Left renal cortex interstitium (tissue), 4 donors: Measurements from ENCODE around the gene UBE2J2. TPM values are rescaled to one million over a fixed set of nuclear protein-coding genes. Genes with fewer than 3 reads are reported as not detected.

ENCODE experiments used
- DNase-seq, 4 donors: peaks; one replicate each; pipeline ENCODE4 v3.0.0-alpha.2; 2013; ENCODE audit warnings: low read depth in 4 of 4, low spot score in 2 of 4, missing footprints in 1 of 4
- polyA plus RNA-seq, 4 donors: library from polyadenylated mRNA; unstranded; fragments of 120-200 nt; gene quantifications; one replicate each; pipeline ENCODE4 v1.2.1, GENCODE V29; 2013; ENCODE audit not compliant: insufficient read length in 4 of 4

Gene UBE2J2
- polyA plus RNA-seq, 4 donors = 40.9 to 68.6 (median 58.4) TPM

DNA sequence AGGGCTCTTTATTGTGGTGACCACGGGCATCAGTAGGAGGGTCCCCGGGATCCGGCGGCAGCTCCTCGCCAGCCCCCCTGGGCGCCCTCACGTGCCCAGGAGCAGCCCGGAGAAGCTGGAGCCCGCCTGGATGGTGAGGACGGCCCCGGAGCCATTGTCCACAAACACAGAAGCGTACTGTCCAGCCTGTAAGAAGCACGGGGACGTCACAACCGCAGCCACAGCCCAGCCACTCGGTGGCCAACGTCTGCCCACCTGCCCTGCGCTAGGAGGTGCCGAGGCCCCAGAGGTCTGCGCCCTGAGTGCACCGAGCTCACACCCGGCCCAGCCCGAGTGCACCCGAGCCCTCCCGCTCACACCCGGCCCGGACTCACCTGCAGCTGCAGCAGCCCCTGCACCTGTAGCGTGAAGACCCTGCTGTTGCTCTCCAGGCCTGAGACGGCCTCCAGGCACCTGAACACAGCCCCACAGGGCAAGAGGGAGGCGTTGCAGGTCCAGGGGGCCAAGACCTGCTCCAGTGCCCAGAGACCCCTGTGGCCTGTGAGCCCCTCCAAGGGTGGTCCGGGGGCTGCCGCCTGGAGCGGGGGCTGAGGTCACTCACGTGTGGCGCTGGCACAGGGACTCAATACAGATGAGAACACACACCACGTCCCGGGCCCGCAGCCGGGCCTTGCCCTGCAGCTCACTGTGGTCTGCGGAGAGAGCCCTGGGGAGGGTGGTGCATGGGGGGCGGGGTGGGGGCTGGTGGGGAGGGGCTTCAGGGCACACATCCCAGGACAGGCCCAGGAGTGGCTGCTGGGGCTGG is 31.0 kb downstream of the UBE2J2 start:
- no peak for DNase-seq

DNA sequence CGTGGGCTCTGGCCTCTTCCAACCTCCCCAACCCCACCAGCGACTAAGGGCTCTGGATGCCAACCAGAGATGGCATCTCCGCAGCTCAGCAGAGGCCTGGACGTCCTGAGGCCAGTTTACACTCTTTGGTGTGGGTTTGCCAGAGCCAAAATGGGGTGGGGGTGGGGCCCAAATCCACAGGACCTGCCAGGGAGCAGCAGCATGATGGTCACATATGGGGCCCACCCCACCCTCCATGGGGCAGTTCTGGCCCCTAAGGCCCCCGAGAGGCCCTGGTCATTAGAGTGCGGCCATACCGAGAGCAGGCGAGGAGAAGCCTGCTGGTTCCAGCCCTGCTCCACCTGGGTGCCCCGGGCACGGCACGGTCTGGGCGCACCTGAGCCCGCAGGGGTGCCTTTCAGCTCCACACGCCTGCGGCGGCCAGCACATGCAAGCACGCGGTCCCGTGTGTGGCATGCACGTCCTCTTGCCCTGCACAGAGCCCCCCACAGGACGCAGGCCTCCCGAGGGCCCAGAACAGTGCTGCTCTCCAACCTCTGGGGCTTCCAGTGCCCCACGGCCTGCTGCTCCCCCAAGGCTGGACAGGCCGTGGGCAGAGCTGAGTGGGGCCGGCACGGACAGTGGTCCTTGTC is 31.9 kb downstream of the UBE2J2 start:
- DNase-seq = no peak

DNA sequence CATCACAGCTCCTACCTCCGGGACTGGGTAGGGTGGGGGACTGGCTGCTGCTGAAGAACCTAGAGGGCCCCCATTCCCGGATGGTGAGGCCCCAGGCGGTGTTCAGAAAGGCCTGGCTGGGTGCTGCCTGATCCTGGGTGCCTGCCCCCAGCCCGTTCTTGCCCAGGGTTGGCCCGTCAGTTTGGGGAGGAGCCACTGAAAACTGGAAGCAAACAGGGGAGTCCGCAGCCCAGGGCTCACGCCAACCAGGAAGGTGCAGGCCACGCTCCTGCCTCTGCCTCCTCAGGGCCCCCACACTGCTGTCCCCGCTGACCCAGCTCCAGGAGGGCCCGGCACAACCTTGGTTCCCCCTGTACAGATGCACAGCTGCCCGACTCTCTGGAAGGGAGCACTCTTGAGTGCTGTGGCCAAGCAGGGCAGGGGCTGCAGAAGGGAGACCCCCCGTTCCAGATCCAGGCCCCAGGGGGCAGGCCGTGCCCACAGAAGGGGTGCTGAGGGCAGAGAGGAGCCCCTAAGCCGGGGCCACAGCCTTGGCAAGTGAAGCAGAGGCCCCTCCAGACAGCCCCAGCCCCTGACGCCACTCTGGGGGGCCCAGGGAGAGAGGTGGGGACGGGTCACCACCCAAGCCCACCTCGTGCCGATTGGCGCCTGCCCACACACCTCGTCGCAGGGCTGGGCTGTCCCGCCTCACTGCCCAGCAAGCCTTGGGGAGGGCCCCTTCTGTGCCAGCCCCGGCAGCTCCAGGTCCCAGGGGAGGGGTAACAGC is 32.6 kb downstream of the UBE2J2 start:
- no peak for DNase-seq

DNA sequence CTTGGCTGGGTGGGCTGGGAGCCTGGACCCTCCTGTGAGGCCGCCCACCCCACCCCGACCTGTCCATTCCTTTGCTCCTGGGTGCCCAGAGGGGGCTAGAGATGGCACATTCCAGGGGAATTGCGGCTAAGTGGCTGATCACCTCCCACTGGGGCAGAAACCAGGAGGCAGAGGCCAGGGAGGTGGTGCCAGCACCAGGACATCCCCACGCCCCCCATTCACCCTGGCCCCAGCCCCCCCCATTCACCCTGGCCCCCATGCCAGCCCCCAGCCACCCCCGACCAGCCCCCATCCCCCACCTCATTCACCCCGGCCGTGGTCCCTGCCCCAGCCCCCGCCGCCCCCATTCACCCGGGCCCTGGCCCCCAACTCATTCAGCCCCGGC is 33.3 kb downstream of the UBE2J2 start:
- DNase-seq = no peak

DNA sequence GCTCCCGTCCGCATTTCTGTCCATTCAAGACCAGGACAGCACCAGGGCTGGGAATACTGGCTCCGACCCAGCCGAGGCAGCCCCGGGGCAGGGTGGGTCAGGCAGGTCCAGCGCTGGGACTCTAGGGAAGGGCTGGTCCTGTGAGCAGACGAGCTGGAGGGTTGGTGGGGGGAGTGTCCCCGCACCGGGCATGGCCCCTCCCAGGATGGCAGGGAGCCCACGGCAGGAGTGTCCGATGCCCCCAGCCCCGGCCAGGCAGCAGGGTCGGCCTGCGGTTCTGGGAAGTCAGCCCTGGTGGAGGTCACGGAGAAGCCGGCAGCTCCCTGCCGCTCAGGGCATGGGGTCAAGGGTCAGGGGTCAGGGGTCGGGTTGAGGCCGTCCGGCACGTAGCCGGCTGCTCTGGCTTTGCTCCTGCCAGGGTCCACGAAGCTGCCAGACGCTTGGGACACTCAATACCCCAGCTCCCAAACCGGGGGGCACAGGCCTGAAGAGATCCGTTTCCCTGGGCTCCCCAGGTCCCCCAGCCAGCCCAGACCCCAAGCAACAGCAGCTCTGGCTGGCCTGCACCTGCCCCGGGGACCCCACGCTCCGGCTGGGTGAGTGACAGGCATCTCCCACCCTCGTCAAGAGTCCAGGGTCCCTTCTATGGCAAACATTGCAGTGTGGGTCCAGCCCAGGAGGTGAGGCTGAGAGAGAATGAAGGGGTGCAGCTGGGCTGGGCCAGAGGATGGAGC is 33.9 kb downstream of the UBE2J2 start:
- no peak for DNase-seq

DNA sequence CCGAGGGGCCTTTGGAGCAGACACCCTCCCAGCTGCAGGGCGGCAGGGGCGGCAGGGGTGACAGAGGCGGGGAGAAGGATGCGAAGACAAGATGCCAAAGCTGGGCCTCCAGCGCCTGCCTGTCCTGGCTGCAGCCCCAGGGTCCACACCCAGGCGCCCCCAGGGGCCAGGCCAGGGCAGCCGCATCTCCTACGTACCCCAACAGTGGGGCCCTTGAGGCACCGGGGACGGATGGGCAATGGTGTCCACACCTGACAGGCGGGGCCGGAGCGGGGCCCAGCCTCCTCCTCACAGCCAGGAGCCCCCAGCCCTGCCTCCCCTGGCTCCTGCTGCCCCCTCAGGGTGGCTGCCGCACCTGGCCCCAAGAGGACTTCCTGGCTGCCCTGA is 34.4 kb downstream of the UBE2J2 start:
- no peak for DNase-seq

DNA sequence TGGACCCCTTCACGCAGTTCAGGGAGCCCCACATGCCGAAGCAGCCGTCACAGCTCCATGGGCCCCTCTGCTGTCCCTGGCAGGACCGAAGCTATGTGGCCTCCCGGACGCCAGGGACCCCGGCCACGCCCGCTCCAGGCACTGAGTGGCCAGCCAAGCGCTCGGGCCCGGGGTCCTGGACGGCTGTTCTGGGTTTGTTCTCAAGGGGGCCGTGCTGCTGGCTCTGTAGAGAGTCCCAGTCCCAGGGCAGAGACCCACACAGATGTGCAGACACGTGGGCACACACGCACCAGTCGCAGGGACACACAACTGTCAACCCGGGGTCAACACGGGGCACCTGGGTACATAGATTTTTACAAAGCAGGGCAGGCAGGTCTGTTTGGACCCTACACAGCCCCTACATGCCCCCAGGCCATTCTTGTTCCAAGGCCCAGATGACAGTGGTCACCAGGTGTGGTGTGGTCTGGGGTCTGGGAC is 34.9 kb downstream of the UBE2J2 start:
- no peak for DNase-seq

DNA sequence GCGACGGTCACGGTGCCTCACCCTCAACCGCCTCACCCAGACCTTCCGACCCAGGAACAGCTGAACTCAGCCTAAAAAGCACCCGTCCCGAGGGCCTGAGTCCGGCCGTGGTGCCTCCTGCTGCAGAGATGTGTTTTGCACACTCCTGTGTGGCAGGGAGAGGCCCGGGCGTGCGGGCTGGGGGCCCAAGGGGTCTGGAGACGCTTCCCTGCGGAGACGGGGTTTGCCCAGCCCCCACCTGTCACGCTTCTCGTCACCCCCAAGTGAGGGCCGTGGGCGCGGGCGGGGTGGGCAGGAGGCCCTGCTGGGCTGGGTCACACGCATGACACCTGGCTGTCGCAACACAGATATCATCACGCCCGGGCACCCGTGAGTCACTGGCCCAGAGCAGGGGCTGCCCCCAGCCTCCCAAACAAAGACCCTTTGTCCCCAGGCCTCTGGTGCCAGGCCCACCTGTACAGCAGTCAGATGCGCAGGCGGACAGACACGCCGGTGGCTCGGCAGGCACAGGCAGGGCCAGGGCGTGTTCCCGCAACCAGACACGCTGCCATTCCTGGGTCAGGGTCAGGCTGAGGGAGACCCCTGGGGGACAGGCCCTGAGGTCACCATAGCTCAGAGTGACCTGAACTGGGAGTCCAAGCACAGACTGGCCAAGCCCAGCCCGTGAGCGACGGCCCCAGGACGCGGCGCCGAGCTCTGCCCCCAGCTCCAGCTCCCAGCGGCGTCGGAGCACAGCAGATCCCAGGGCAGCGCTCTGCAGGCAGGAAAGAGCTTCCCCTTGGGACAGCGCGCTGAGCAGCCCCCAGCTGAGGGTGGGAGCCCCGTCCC is 35.6 kb downstream of the UBE2J2 start:
- no peak for DNase-seq

DNA sequence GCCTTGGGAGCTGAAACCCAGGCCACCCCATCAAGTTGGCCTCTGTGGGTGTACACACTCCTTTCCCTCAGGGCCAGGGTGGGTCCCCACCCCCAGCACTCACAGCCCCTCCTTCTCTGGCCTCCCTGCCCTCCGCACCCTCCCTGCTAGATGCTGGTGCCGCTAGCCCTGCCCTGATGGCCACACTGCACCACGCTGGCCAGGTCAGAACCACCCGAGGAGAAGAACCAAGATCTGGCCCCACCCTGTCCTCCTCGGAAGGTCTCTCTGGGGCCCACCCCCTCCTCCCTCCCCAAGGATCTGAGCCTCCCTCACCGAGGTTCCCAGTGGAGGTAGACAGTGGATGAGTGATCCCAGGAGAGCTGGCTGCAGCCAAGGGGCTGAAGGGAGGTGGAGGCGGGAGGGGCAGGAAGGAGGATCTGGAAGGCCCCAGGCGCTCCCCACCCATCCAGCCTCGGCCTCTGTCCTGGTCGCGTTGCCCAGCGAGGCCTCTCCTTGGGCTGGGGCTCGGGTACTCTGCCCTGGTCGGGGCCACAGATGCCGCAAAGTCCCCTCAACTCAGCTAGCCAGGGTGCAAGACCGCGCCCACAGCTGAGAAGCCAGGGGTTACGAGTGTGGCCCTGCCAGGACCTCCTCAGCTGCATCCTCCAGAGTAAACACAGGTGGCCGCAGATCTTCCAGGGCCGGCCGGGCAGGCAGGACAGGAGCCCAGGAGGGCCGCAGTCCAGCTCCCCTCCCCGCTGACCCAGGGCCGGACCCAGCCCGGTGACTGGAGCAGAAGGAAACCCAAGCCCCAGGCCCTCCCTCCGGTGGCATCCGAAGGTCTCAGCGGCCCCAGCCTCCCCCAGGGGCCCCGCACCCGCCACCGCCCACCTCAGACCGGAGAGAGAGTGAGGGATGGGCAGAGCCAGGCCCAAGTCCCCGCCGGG is 36.4 kb downstream of the UBE2J2 start:
- no peak for DNase-seq

DNA sequence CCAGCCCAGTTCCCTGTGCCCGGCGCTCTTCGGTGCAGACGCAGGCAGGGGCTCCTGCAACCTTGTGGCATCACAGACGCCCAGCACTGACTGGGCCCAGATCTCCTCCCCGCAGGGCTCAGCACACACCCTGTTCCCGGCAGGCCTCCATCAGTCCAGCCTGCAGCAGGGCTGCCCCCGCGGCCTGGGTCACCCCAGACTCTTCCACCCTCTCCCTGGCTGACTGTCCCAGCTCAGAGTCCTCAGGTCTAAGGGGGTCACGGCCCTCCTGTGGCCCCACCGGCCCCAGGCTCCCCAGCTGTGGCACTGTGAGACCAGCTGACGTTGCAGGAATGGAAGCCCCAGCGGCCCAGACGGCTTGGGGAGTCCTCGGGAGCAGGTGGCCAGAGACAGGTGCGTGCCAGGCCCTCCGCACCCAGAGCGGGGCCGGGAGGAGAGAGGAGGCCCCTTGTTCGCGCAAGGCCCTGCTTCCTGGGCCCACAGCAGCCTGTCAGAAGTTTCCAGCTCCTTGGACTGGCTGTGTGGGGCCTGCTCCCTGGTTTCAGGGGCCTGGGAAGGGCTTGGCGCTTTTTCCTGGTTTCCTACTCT is 37.4 kb downstream of the UBE2J2 start:
- no peak for DNase-seq

DNA sequence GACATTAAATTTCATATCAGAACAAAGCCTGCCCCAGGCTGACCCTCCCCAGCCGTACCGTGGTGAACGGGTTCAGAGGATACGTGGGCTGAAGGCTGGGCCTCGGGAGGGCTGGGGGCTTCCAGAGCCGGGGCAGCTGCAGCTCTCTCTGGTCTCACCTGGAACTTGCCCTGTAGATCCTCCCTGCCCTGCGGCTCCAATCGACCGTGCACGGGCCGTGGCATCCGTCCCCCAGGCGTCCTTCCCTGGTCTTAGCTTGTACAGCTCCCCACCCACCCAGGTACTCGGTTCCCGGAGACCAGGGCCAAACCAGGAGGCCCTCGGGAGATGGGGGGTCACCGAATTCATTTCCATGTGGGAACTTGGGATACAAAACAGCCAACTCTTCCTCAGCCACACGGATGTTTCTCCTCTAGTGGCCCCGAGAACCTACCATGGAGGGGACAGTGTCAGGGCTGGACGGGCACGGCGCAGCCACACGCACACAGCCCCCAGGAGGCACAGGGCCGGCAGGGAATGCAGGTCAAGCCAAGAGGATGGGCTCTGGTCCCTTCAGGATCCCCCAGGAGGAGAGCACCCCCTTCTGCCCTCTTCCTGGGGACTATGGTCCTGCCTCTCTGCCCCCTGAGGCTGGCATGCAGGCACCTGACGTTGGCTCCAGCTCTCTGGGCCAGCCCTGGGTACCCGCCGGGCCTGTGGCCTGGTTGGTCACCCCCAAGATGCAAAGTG is 38.5 kb downstream of the UBE2J2 start:
- no peak for DNase-seq

DNA sequence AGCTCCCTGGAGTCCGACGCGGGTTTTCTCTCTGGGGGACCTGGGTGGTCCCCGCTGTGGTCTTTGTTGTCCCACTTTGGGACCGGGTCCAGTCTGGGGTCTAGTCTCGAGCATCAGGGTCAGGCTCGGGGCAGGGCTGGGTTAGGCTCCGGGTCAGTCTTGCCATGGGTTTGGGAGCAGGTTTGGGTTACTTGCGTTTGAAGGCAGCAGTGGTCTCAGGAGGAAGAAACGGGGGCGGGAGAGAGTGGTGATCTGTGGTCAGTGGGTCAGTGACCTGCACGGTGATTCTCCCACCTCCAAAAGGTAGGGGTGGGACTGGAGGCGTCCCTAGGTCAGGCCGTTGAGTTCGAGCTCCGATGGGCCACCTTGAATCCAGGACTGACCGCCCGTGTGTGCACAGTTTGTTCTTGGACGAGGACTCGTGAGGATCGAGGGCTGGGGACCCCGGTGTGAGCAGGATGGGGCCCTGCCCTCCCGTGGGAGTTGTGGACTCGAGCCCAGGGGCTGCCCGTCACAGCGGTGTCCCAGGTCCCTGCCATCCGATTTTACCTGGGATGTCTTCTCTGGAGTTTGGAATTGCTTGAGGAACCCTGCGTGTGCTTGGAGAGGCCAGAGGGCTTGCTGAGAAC is 39.4 kb downstream of the UBE2J2 start:
- DNase-seq = no peak

DNA sequence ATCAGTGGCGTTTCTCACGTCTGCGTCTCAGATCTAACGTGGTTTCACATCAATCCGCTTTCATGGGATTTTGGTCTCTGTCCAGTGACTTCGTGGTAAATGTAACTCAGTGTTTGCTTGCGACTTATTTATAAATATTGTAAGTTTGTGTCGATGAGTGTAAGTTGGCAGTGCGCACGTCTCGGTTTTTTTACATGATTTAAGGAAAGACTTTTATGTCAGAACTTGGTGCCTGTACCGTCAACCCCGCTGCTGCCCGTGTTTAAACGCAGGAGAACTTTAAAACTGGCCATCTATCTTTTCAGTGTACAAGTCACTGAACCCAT is 40.1 kb downstream of the UBE2J2 start:
- DNase-seq = no peak

DNA sequence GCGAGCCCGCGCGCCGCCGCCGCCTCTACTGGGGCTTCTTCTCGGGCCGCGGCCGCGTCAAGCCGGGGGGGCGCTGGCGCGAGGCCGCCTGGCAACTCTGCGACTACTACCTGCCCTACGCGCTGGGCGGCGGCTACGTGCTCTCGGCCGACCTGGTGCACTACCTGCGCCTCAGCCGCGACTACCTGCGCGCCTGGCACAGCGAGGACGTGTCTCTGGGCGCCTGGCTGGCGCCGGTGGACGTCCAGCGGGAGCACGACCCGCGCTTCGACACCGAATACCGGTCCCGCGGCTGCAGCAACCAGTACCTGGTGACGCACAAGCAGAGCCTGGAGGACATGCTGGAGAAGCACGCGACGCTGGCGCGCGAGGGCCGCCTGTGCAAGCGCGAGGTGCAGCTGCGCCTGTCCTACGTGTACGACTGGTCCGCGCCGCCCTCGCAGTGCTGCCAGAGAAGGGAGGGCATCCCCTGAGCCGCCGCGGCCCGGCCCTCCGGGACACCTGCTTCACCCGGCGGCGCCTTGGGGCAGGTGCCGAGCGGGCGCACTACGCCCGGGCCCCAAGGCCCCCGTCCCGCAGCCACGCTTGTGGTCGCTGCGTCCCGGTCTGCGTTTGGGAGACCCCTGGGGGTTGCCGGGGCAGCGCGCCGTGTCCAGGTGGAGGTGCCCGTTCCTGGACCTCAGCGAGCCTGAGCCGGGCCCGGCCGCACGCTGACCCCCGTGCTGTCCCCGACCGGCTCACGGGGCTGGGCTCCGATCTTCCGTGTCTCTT is 40.7 kb downstream of the UBE2J2 start:
- no peak for DNase-seq

DNA sequence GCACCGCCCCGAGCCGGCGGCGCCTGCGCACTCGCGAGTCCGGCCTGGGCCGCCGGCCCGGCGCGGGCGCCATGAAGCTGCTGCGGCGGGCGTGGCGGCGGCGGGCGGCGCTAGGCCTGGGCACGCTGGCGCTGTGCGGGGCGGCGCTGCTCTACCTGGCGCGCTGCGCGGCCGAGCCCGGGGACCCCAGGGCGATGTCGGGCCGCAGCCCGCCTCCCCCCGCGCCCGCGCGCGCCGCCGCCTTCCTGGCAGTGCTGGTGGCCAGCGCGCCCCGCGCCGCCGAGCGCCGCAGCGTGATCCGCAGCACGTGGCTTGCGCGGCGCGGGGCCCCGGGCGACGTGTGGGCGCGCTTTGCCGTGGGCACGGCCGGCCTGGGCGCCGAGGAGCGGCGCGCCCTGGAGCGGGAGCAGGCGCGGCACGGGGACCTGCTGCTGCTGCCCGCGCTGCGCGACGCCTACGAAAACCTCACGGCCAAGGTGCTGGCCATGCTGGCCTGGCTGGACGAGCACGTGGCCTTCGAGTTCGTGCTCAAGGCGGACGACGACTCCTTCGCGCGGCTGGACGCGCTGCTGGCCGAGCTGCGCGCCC is 41.4 kb downstream of the UBE2J2 start, which contains the start of gene B3GALT6:
Gene B3GALT6, plus strand, starts transcription at position 30 of the 588 bp plus-strand sequence. Its CDS starts 42 bp downstream, at position 72.
- no peak for DNase-seq
